T-helper 1 cell treated with Interleukin-12 subunit alpha and Interleukin-12 subunit beta and Interleukin-4 antibody, amounts not matched to agents 30 μg/mL and 1 μg/mL, for 36 hours (primary cell): ENCODE results near the gene OR2AK2.
A peak's percentile ranks its signal among the peaks of the same experiment; 100 is the strongest.
"Not testable (repeated sequence)": the region's sequence is repeated elsewhere in the genome, so short reads cannot be mapped to it uniquely, and the experiment has no call there.

Experiments used
- H3K27ac Mint-ChIP-seq: one replicate; pipeline ENCODE4 v1.8.0; 2021; ENCODE audit warnings: mild to moderate bottlenecking, mixed read lengths
- H3K27me3 Mint-ChIP-seq: one replicate; pipeline ENCODE4 v1.8.0; 2021; ENCODE audit warnings: low read depth, mixed read lengths
- H3K36me3 Mint-ChIP-seq: one replicate; pipeline ENCODE4 v1.8.0; 2021; ENCODE audit warnings: low read depth, mixed read lengths
- H3K4me1 Mint-ChIP-seq: one replicate; pipeline ENCODE4 v1.8.0; 2021; ENCODE audit warnings: low read depth, mixed read lengths
- H3K4me3 Mint-ChIP-seq: one replicate; pipeline ENCODE4 v1.8.0; 2021; ENCODE audit warnings: mild to moderate bottlenecking, moderate library complexity, mixed read lengths
- H3K9me3 Mint-ChIP-seq: one replicate; pipeline ENCODE4 v1.8.0; 2021; ENCODE audit warnings: mixed read lengths

OR2AK2 gene

GRCh38 chr1:247964933-247965332 is at the start of gene OR2AK2:
TSS of gene OR2AK2 (plus strand) at chr1:247965233. CDS start at chr1:247965377, 144 bp downstream.
- H3K36me3 Mint-ChIP-seq: no peaks in the 10 kb centered on the region
- H3K9me3 Mint-ChIP-seq: peaks cover 9% of the 10 kb centered on the region
- H3K27me3 Mint-ChIP-seq: no peaks in the 10 kb centered on the region
- H3K4me3 Mint-ChIP-seq: no peak within 1 kb of the TSS
- H3K27ac Mint-ChIP-seq: no peak within 1 kb of the TSS
- peaks cover 2% of the 10 kb centered on the region for H3K4me1 Mint-ChIP-seq

- Mint-ChIP-seq H3K4me3 (no peak within 1 kb of the TSS), H3K27ac (no peak within 1 kb of the TSS), H3K36me3 (no peaks in the 10 kb centered on the region)
Observed at GRCh38 chr1:247919952-247920351, 45.1 kb upstream of the OR2AK2 start, which contains the start of gene OR2T8. TSS of gene OR2T8 (plus strand) at chr1:247920252. CDS start at chr1:247921018, 766 bp downstream.

GRCh38 chr1:247923941-247924340 is 41.1 kb upstream of the OR2AK2 start:
- H3K4me3 Mint-ChIP-seq: no peak overlapping the region
- H3K36me3 Mint-ChIP-seq: no peaks in the 10 kb centered on the region
- no peaks in the 10 kb centered on the region for H3K9me3 Mint-ChIP-seq
- no peak overlapping the region for H3K27ac Mint-ChIP-seq
- H3K4me1 Mint-ChIP-seq: no peaks in the 10 kb centered on the region
- H3K27me3 Mint-ChIP-seq: no peaks in the 10 kb centered on the region

More at GRCh38 chr1:247919952-247920351, 45.1 kb upstream of the OR2AK2 start, which contains the start of gene OR2T8:
- Mint-ChIP-seq H3K9me3 (no peaks in the 10 kb centered on the region), H3K4me1 (no peaks in the 10 kb centered on the region), H3K27me3 (no peaks in the 10 kb centered on the region)

- Mint-ChIP-seq H3K36me3 (no peaks in the 10 kb centered on the region), H3K9me3 (no peaks in the 10 kb centered on the region), H3K27ac (no peak within 1 kb of the TSS), H3K4me1 (no peaks in the 10 kb centered on the region), H3K4me3 (no peak within 1 kb of the TSS), H3K27me3 (no peaks in the 10 kb centered on the region)
Observed at GRCh38 chr1:247924868-247925267, 40.2 kb upstream of the OR2AK2 start, which contains the start of gene OR2AJ1. TSS of gene OR2AJ1 (plus strand) at chr1:247924889. CDS start at chr1:247933769, 8,880 bp downstream.

- no peak overlapping the region for H3K27ac Mint-ChIP-seq
Observed at GRCh38 chr1:247933989-247934388, 31.0 kb upstream of the OR2AK2 start.

GRCh38 chr1:247935781-247936180 is 29.3 kb upstream of the OR2AK2 start:
- Mint-ChIP-seq H3K27me3 (no peaks in the 10 kb centered on the region), H3K27ac (no peak overlapping the region), H3K4me3 (no peak overlapping the region), H3K9me3 (peaks cover 7% of the 10 kb centered on the region), H3K4me1 (no peaks in the 10 kb centered on the region), H3K36me3 (no peaks in the 10 kb centered on the region)

More at GRCh38 chr1:247933989-247934388, 31.0 kb upstream of the OR2AK2 start:
- H3K27me3 Mint-ChIP-seq: no peaks in the 10 kb centered on the region
- no peak overlapping the region for H3K4me3 Mint-ChIP-seq
- no peaks in the 10 kb centered on the region for H3K4me1 Mint-ChIP-seq
- peaks cover 7% of the 10 kb centered on the region for H3K9me3 Mint-ChIP-seq
- H3K36me3 Mint-ChIP-seq: no peaks in the 10 kb centered on the region

- no peaks in the 10 kb centered on the region for H3K4me1 Mint-ChIP-seq
- H3K9me3 Mint-ChIP-seq: peaks cover 7% of the 10 kb centered on the region
- no peaks in the 10 kb centered on the region for H3K36me3 Mint-ChIP-seq
- no peaks in the 10 kb centered on the region for H3K27me3 Mint-ChIP-seq
- H3K4me3 Mint-ChIP-seq: no peak overlapping the region
- H3K27ac Mint-ChIP-seq: no peak overlapping the region
Observed at GRCh38 chr1:247936415-247936814, 28.6 kb upstream of the OR2AK2 start.

- not testable (repeated sequence) for H3K4me1 Mint-ChIP-seq, H3K9me3 Mint-ChIP-seq
- peak overlapping the region; percentile 76 for H3K4me3 Mint-ChIP-seq
Observed at GRCh38 chr1:247936965-247937734, 27.9 kb upstream of the OR2AK2 start.

GRCh38 chr1:247942624-247943023 is 22.4 kb upstream of the OR2AK2 start:
- H3K4me3 Mint-ChIP-seq: no peak overlapping the region
- no peak overlapping the region for H3K27ac Mint-ChIP-seq
- H3K9me3 Mint-ChIP-seq: no peaks in the 10 kb centered on the region
- no peaks in the 10 kb centered on the region for H3K27me3 Mint-ChIP-seq
- no peaks in the 10 kb centered on the region for H3K36me3 Mint-ChIP-seq
- H3K4me1 Mint-ChIP-seq: no peaks in the 10 kb centered on the region

More at GRCh38 chr1:247936965-247937734, 27.9 kb upstream of the OR2AK2 start:
- not testable (repeated sequence) for H3K36me3 Mint-ChIP-seq, H3K27me3 Mint-ChIP-seq, H3K27ac Mint-ChIP-seq

- no peak within 1 kb of the TSS for H3K27ac Mint-ChIP-seq
- no peaks in the 10 kb centered on the region for H3K9me3 Mint-ChIP-seq
- H3K27me3 Mint-ChIP-seq: no peaks in the 10 kb centered on the region
- no peak within 1 kb of the TSS for H3K4me3 Mint-ChIP-seq
- H3K4me1 Mint-ChIP-seq: no peaks in the 10 kb centered on the region
- no peaks in the 10 kb centered on the region for H3K36me3 Mint-ChIP-seq
Observed at GRCh38 chr1:247948558-247948957, 16.5 kb upstream of the OR2AK2 start, which contains the start of gene OR2L8. TSS of gene OR2L8 (plus strand) at chr1:247948858. CDS start at chr1:247948858, 0 bp downstream.

- no peaks in the 10 kb centered on the region for H3K36me3 Mint-ChIP-seq
Observed at GRCh38 chr1:247953408-247953807, 11.6 kb upstream of the OR2AK2 start.

GRCh38 chr1:247961791-247962190 is 3.2 kb upstream of the OR2AK2 start:
- Mint-ChIP-seq H3K27me3 (no peaks in the 10 kb centered on the region), H3K4me1 (no peaks in the 10 kb centered on the region), H3K4me3 (no peak overlapping the region), H3K9me3 (peaks cover 15% of the 10 kb centered on the region), H3K27ac (no peak overlapping the region), H3K36me3 (no peaks in the 10 kb centered on the region)

More at GRCh38 chr1:247953408-247953807, 11.6 kb upstream of the OR2AK2 start:
- no peaks in the 10 kb centered on the region for H3K4me1 Mint-ChIP-seq
- H3K4me3 Mint-ChIP-seq: no peak overlapping the region
- H3K27ac Mint-ChIP-seq: no peak overlapping the region
- no peaks in the 10 kb centered on the region for H3K27me3 Mint-ChIP-seq
- H3K9me3 Mint-ChIP-seq: peaks cover 14% of the 10 kb centered on the region

- no peaks in the 10 kb centered on the region for H3K36me3 Mint-ChIP-seq
- no peak overlapping the region for H3K27ac Mint-ChIP-seq
- no peaks in the 10 kb centered on the region for H3K27me3 Mint-ChIP-seq
- no peak overlapping the region for H3K4me3 Mint-ChIP-seq
- peaks cover 8% of the 10 kb centered on the region for H3K9me3 Mint-ChIP-seq
- H3K4me1 Mint-ChIP-seq: peaks cover 2% of the 10 kb centered on the region
Observed at GRCh38 chr1:247962911-247963588, 2.0 kb upstream of the OR2AK2 start.

- Mint-ChIP-seq H3K27ac (no peak overlapping the region), H3K36me3 (no peaks in the 10 kb centered on the region), H3K9me3 (peaks cover 4% of the 10 kb centered on the region), H3K27me3 (no peaks in the 10 kb centered on the region), H3K4me3 (no peak overlapping the region), H3K4me1 (peaks cover 2% of the 10 kb centered on the region)
Observed at GRCh38 chr1:247966532-247967204, 1.6 kb downstream of the OR2AK2 start.
